Nephron (organoid): ENCODE measurements around the gene DPEP3.
A peak's percentile ranks its signal among the peaks of the same experiment; 100 is the strongest.

Experiments used
- H3K27ac Mint-ChIP-seq, 3 experiments: 2 replicates each; pipeline ENCODE4 v1.8.0; 2020; ENCODE audit warnings: mixed read lengths in 3 of 3, mild to moderate bottlenecking in 2 of 3, moderate library complexity in 1 of 3
- H3K27me3 Mint-ChIP-seq: 2 replicates; pipeline ENCODE4 v1.8.0; 2021; ENCODE audit warnings: low read depth, mild to moderate bottlenecking, moderate library complexity, mixed read lengths
- H3K36me3 Mint-ChIP-seq: 2 replicates; pipeline ENCODE4 v1.8.0; 2020; ENCODE audit warnings: low read depth, mixed read lengths
- H3K4me1 Mint-ChIP-seq: 2 replicates; pipeline ENCODE4 v1.8.0; 2020; ENCODE audit warnings: mixed read lengths
- H3K4me3 Mint-ChIP-seq, 3 experiments: 2 replicates each; pipeline ENCODE4 v1.8.0; 2020; ENCODE audit warnings: mild to moderate bottlenecking in 3 of 3, mixed read lengths in 3 of 3, moderate library complexity in 2 of 3
- H3K9me3 Mint-ChIP-seq: 2 replicates; pipeline ENCODE4 v1.8.0; 2020; ENCODE audit warnings: mixed read lengths
- CTCF ChIP-seq, 3 experiments: fragments of 200-600 bp; sonication (generic); IDR thresholded peaks; one replicate each; pipeline ENCODE4 v1.5.0; 2021; ENCODE audit warnings: antibody characterized with exemption in 3 of 3; ENCODE audit not compliant: unreplicated experiment in 3 of 3

DPEP3 gene

GRCh38 chr16:67944690-67945391 lies 35.5 kb downstream of the DPEP3 start:
- H3K4me3 Mint-ChIP-seq = no peak overlapping the region
- no peaks in the 10 kb centered on the region for H3K9me3 Mint-ChIP-seq
- peaks cover 10% of the 10 kb centered on the region for H3K36me3 Mint-ChIP-seq
- H3K27me3 Mint-ChIP-seq = no peaks in the 10 kb centered on the region
- H3K4me1 Mint-ChIP-seq = no peaks in the 10 kb centered on the region
- no peak for TF ChIP-seq CTCF (IDR thresholded peaks at IDR 0.05; ENCODE audit: unreplicated experiment in 3 of 3)
- H3K27ac Mint-ChIP-seq = peak overlapping the region in 1 of 3 experiments; percentile 29

DNA sequence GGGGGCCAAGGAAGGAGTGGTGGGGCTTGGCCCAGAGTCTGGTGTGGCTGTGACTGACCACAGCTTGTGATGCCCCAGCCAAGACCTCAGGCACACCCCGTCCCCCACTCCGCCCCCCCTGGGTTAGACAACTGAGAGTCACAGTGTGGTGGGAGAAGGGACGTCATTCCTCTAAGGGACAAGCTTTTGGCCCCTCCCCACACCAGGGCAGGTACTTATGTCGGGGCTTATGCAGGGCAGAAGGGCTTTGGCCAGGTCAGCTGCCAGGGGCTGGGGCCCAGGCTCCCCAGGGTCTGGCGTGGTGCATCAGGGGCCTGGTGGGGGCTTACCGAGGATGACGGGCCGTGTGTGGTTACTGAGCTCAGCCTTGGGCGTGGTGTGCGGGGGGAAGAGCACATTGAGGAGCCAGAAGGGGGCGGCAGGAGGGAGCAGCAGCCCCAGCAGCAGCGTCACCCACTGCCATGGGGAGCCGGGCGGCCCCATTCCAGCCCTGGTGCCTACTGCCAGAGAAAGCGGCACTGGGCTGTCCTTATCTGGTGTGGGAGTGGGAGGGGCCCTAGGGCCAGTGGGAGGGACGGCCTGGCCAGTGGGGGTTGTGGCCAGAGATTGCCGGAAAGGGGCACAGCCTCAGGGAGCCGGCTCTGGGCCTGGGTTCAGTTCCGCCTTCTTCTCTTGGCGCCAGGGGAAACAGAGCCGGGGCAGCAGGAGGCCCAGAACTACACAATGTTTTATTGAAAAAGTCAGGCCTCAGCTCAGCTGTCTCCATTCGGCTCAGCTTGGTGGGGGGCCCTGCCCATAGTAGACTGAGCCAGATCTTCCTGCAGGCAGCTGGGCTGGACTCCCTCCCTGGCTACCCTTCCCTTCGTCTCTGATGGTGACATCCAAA lies 36.4 kb downstream of the DPEP3 start, which contains the start of gene LCAT:
Gene LCAT (minus strand): TSS at position 502 of the 886 bp plus-strand sequence. CDS start 19 bp downstream, at position 483.
- Mint-ChIP-seq H3K9me3 (no peaks in the 10 kb centered on the region), H3K36me3 (peaks cover 10% of the 10 kb centered on the region), H3K4me3 (no peak within 1 kb of the TSS), H3K27me3 (no peaks in the 10 kb centered on the region), H3K27ac (peak within 1 kb of the TSS in 1 of 3 experiments; percentile 29), H3K4me1 (no peaks in the 10 kb centered on the region)
- TF ChIP-seq CTCF (IDR thresholded peaks at IDR 0.05; ENCODE audit: unreplicated experiment in 3 of 3) = no peak

GRCh38 chr16:67943256-67943618 lies 37.1 kb downstream of the DPEP3 start:
- H3K4me3 Mint-ChIP-seq = no peak overlapping the region

GRCh38 chr16:67942510-67943255 lies 37.6 kb downstream of the DPEP3 start:
- H3K27me3 Mint-ChIP-seq = no peaks in the 10 kb centered on the region
- H3K9me3 Mint-ChIP-seq = no peaks in the 10 kb centered on the region
- H3K27ac Mint-ChIP-seq = no peak overlapping the region
- H3K4me3 Mint-ChIP-seq = no peak overlapping the region
- H3K4me1 Mint-ChIP-seq = no peaks in the 10 kb centered on the region
- peaks cover 10% of the 10 kb centered on the region for H3K36me3 Mint-ChIP-seq
- TF ChIP-seq CTCF (IDR thresholded peaks at IDR 0.05; ENCODE audit: unreplicated experiment in 3 of 3) = no peak

More at GRCh38 chr16:67943256-67943618, 37.1 kb downstream of the DPEP3 start:
- TF ChIP-seq CTCF (IDR thresholded peaks at IDR 0.05; ENCODE audit: unreplicated experiment in 3 of 3) = no peak
- H3K4me1 Mint-ChIP-seq = no peaks in the 10 kb centered on the region
- H3K27ac Mint-ChIP-seq = no peak overlapping the region
- H3K36me3 Mint-ChIP-seq = peaks cover 10% of the 10 kb centered on the region
- H3K27me3 Mint-ChIP-seq = no peaks in the 10 kb centered on the region
- H3K9me3 Mint-ChIP-seq = no peaks in the 10 kb centered on the region

GRCh38 chr16:67942200-67942509 lies 38.1 kb downstream of the DPEP3 start:
- TF ChIP-seq CTCF (IDR thresholded peaks at IDR 0.05; ENCODE audit: unreplicated experiment in 3 of 3) = peak; percentile 48 to 65 (median 55)
- Mint-ChIP-seq H3K9me3 (no peaks in the 10 kb centered on the region), H3K27ac (peak overlapping the region in 1 of 3 experiments; percentile 40), H3K4me1 (peaks cover 3% of the 10 kb centered on the region), H3K4me3 (no peak overlapping the region), H3K27me3 (no peaks in the 10 kb centered on the region), H3K36me3 (peaks cover 10% of the 10 kb centered on the region)
